Suprapubic skin (tissue), 4 donors: ENCODE measurements around the gene GMPPA. TPM values are rescaled to one million over a fixed set of nuclear protein-coding genes. Genes with fewer than 3 reads are reported as not detected.

ENCODE experiments used
- DNase-seq, 2 donors: peaks; one replicate each; pipeline ENCODE4 v3.0.0-alpha.2; 2019; ENCODE audit warnings: low spot score in 2 of 2
- H3K27ac ChIP-seq: fragments of 200-600 bp; sonication (generic); one replicate; pipeline ENCODE4 v1.5.1; 2019
- H3K27me3 ChIP-seq: fragments of 200-600 bp; sonication (generic); one replicate; pipeline ENCODE4 v1.5.1; 2019
- H3K36me3 ChIP-seq: fragments of 200-600 bp; sonication (generic); one replicate; pipeline ENCODE4 v1.5.1; 2019
- H3K4me1 ChIP-seq: fragments of 200-600 bp; sonication (generic); one replicate; pipeline ENCODE4 v1.5.1; 2019
- H3K4me3 ChIP-seq: fragments of 200-600 bp; sonication (generic); one replicate; pipeline ENCODE4 v1.5.1; 2019; ENCODE audit warnings: mild to moderate bottlenecking
- H3K9me3 ChIP-seq: fragments of 200-600 bp; sonication (generic); one replicate; pipeline ENCODE4 v1.5.1; 2019
- EP300 ChIP-seq: sonication (generic); formaldehyde crosslinking; IDR thresholded peaks from one replicate; pipeline ENCODE4 v1.6.1; 2017; ENCODE audit warnings: antibody characterized with exemption
- POLR2A ChIP-seq, 2 donors: fragments of 450-650 bp; IDR thresholded peaks; one replicate each; pipeline ENCODE4 v1.6.1; 2017; ENCODE audit warnings: antibody characterized with exemption in 2 of 2, mild to moderate bottlenecking in 2 of 2, moderate library complexity in 2 of 2
- POLR2AphosphoS5 ChIP-seq, 3 donors: sonication (generic); formaldehyde crosslinking; IDR thresholded peaks; one replicate each; pipeline ENCODE4 v1.6.1; 2017; ENCODE audit warnings: antibody characterized with exemption in 3 of 3
- WGBS: methylation state at CpG from one replicate; pipeline ENCODE4 v1.1.5; 2018; 5-methylcytosine and 5-hydroxymethylcytosine counted together
- total RNA-seq, 4 donors: library from RNA; depleted of rRNA; stranded (reverse); fragments of >200 nt; gene quantifications; one replicate each; pipeline ENCODE4 v1.1.0, GENCODE V29; 2016
- TF ChIP-seq, protein P1 (sequence below), 2 donors: fragments of 200-600 bp in 1 of 2; fragments of 450-650 bp in 1 of 2; sonication (generic) in 1 of 2; IDR thresholded peaks; one replicate each; pipeline ENCODE4 v1.5.1; 2016 to 2019; ENCODE audit warnings: antibody characterized with exemption in 2 of 2, mild to moderate bottlenecking in 1 of 2, moderate library complexity in 1 of 2

GMPPA gene
- total RNA-seq, 4 donors from 2014 or later, result 18.3 to 31.3 (median 22.3) TPM

DNA sequence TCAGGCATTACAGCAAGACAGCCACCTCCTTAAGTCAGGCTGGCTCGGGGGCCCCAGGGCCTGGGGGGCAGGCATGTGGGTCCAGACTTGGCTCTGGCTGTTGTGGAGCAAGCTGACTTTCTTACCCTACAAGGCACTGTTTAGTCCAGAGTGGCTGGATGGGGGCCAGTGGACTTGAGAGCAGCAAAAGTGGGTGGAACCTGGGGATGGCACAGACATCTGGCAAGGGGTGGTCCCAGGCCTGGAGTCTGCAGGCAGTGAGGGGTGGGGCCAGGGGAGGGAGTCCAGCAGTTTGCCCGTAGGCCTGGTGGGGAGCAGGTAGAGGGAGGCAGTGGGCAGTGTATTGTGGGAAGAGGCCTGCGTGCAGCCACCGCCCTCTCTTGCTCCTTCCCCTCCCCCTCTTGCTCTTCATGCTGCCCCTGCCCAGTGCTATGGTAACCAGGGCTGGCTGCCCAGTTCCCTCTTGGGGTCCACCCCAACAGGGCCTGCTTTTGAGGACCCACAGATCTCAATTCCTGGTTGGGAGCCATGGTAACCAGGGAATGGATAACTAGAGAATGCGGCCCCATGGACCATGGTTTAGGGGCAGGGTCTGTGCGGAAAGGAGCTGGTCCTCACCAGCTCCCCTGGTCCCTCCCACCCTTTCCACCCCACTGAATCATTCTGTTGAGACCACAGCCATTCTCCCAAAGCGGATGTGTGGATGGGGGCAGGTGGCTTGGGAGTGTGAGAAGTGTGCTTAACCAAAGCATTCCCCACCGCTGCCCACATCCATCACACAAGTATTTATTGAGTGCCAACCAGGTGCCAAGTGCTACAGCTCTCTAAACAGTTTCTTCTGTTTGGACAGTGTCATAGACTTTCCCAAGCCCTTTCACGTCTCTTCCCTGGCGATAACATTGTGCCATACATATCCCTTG is 44.8 kb upstream of the GMPPA start:
- H3K27ac ChIP-seq, result peak overlapping the region; percentile 62
- WGBS, result 65% methylated on average over 10 of the region's 10 CpGs
- DNase-seq, result no peak

DNA sequence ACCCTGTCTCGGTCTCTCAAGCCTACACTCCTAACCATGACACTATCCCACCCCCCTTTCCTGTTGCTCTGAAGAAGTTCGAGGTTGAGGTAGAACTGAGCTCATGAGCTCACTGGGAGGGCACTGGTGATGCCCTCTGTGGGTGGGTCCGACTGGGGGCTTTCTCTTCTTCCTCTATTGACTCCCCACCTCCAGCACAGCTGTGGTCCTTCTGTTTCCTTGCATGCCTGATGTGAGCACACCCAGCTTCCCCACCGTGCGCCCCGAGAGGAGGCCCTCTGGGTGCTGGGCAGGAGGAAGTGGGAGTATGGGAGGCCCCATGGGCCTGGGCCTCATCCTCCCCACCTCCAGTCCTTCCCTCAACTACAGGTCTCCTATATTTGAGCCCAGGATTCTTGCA is 43.1 kb upstream of the GMPPA start:
- H3K36me3 ChIP-seq, result no peaks in the 10 kb centered on the region
- 73% methylated on average over 6 of the region's 6 CpGs for WGBS
- no peak overlapping the region for H3K27ac ChIP-seq
- H3K4me1 ChIP-seq, result peaks cover 20% of the 10 kb centered on the region
- DNase-seq, result no peak
- H3K4me3 ChIP-seq, result no peak overlapping the region
- peaks cover 31% of the 10 kb centered on the region for H3K27me3 ChIP-seq
- no peaks in the 10 kb centered on the region for H3K9me3 ChIP-seq
- TF ChIP-seq, protein P1, sequence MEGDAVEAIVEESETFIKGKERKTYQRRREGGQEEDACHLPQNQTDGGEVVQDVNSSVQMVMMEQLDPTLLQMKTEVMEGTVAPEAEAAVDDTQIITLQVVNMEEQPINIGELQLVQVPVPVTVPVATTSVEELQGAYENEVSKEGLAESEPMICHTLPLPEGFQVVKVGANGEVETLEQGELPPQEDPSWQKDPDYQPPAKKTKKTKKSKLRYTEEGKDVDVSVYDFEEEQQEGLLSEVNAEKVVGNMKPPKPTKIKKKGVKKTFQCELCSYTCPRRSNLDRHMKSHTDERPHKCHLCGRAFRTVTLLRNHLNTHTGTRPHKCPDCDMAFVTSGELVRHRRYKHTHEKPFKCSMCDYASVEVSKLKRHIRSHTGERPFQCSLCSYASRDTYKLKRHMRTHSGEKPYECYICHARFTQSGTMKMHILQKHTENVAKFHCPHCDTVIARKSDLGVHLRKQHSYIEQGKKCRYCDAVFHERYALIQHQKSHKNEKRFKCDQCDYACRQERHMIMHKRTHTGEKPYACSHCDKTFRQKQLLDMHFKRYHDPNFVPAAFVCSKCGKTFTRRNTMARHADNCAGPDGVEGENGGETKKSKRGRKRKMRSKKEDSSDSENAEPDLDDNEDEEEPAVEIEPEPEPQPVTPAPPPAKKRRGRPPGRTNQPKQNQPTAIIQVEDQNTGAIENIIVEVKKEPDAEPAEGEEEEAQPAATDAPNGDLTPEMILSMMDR (IDR thresholded peaks at IDR 0.05), result no peak
- TF ChIP-seq POLR2AphosphoS5 (IDR thresholded peaks at IDR 0.05), result no peak
- TF ChIP-seq POLR2A (IDR thresholded peaks at IDR 0.05), result no peak
- no peak for TF ChIP-seq EP300

More for the DNA sequence above, 44.8 kb upstream of the GMPPA start:
- peaks cover 27% of the 10 kb centered on the region for H3K27me3 ChIP-seq
- H3K36me3 ChIP-seq, result no peaks in the 10 kb centered on the region
- H3K4me3 ChIP-seq, result no peak overlapping the region
- no peak for TF ChIP-seq POLR2A (IDR thresholded peaks at IDR 0.05)
- TF ChIP-seq, protein P1 (IDR thresholded peaks at IDR 0.05), result no peak
- TF ChIP-seq EP300, result no peak
- no peak for TF ChIP-seq POLR2AphosphoS5 (IDR thresholded peaks at IDR 0.05)
- peaks cover 20% of the 10 kb centered on the region for H3K4me1 ChIP-seq
- H3K9me3 ChIP-seq, result no peaks in the 10 kb centered on the region

DNA sequence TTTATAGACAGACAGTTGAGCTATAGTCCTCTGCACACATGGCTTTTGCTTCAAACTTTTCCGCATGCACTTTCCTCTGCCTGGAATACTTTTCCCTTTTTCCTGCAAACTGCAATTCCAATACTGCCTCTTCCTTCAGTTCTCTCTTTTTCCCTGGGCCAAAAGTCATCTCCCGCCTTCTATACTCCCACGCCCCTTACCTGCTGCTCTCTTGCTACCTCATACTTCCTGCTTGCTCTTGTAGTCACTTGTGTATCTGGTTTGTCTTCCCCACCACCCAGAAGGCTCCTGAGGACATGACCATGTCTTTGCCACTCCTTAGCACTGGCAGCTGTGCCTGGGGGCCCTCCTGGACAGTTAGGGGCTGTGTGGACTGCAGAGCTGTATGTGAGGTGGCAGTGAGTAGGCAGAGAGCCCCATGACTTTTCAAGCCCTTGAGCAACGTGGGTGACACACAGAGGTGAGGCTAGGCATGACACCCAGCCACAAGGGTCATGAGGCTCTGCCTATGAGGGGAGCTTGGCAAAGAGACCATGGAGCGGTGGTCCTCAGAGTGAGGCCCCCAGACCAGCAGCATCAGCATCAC is 40.8 kb upstream of the GMPPA start:
- H3K4me1 ChIP-seq, result peaks cover 24% of the 10 kb centered on the region
- H3K27me3 ChIP-seq, result peaks cover 16% of the 10 kb centered on the region
- no peaks in the 10 kb centered on the region for H3K36me3 ChIP-seq
- no peak for DNase-seq
- 75% methylated on average over 5 of the region's 5 CpGs for WGBS
- no peak overlapping the region for H3K27ac ChIP-seq
- no peaks in the 10 kb centered on the region for H3K9me3 ChIP-seq
- H3K4me3 ChIP-seq, result no peak overlapping the region
- TF ChIP-seq EP300, result no peak
- TF ChIP-seq, protein P1 (IDR thresholded peaks at IDR 0.05), result no peak

DNA sequence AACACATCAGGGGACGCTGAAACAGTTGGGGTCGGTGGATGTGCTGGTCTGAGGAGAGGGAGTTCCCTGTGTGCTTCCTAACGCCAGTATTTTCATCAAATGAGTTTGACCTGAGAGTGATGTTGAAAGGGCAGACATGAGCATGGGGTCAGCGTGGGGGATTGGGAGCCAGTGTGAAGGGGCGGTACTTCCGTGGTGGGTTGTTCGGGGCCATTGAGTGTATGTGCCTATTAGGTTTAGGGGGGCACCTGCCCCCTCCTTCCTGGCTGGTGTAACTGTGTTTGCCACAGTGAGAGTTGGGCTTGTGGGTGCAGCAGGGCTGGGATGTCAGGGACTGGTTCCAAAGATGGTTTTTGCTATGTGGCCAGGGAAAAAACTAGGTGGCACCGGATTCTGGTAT is 39.7 kb upstream of the GMPPA start:
- TF ChIP-seq, protein P1 (IDR thresholded peaks at IDR 0.05), result no peak
- WGBS, result 86% methylated on average over 8 of the region's 8 CpGs
- H3K27ac ChIP-seq, result no peak overlapping the region

More for the DNA sequence above, 39.7 kb upstream of the GMPPA start:
- Histone ChIP-seq H3K36me3 (no peaks in the 10 kb centered on the region), H3K4me1 (peaks cover 12% of the 10 kb centered on the region), H3K4me3 (no peak overlapping the region), H3K9me3 (no peaks in the 10 kb centered on the region), H3K27me3 (peaks cover 13% of the 10 kb centered on the region)
- no peak for DNase-seq
